Neural crest cell (in vitro differentiated cells): ENCODE data around the gene RAD54L. TPM values are rescaled to one million over a fixed set of nuclear protein-coding genes. Genes with fewer than 3 reads are reported as not detected.

Source experiments
- DNase-seq: peaks from one replicate; pipeline ENCODE4 v3.0.0; 2021; ENCODE audit warnings: low read depth, mixed read lengths, low spot score
- H3K27ac Mint-ChIP-seq: one replicate; pipeline ENCODE4 v1.8.0; 2021; ENCODE audit warnings: mild to moderate bottlenecking, mixed read lengths; ENCODE audit not compliant: unreplicated experiment
- H3K27me3 Mint-ChIP-seq: 2 replicates; pipeline ENCODE4 v1.8.0; 2021; ENCODE audit warnings: low read depth, mild to moderate bottlenecking, mixed read lengths
- H3K36me3 Mint-ChIP-seq: 2 replicates; pipeline ENCODE4 v1.8.0; 2021; ENCODE audit warnings: low read depth, mild to moderate bottlenecking, mixed read lengths
- H3K4me1 Mint-ChIP-seq: 2 replicates; pipeline ENCODE4 v1.8.0; 2021; ENCODE audit warnings: mixed read lengths
- H3K4me3 Mint-ChIP-seq: one replicate; pipeline ENCODE4 v1.8.0; 2021; ENCODE audit warnings: mild to moderate bottlenecking, mixed read lengths
- H3K9me3 Mint-ChIP-seq: 2 replicates; pipeline ENCODE4 v1.8.0; 2021; ENCODE audit warnings: mixed read lengths
- total RNA-seq: library from RNA; stranded (reverse); gene quantifications from 2 replicates; pipeline ENCODE4 v1.2.1, GENCODE V29; 2021
- TF ChIP-seq, protein P1 (sequence below): fragments of 200-600 bp; sonication (generic); conservative IDR thresholded peaks from 2 replicates; pipeline ENCODE4 v1.5.0; 2021; ENCODE audit warnings: antibody characterized with exemption, mild to moderate bottlenecking

Gene RAD54L
- total RNA-seq, 1 donor from 2014 or later: 55.8 TPM

- Mint-ChIP-seq H3K27ac (no peak overlapping the region), H3K4me3 (no peak overlapping the region), H3K27me3 (no peaks in the 10 kb centered on the region), H3K36me3 (peaks cover 11% of the 10 kb centered on the region), H3K9me3 (no peaks in the 10 kb centered on the region), H3K4me1 (no peaks in the 10 kb centered on the region)
- TF ChIP-seq, protein P1, sequence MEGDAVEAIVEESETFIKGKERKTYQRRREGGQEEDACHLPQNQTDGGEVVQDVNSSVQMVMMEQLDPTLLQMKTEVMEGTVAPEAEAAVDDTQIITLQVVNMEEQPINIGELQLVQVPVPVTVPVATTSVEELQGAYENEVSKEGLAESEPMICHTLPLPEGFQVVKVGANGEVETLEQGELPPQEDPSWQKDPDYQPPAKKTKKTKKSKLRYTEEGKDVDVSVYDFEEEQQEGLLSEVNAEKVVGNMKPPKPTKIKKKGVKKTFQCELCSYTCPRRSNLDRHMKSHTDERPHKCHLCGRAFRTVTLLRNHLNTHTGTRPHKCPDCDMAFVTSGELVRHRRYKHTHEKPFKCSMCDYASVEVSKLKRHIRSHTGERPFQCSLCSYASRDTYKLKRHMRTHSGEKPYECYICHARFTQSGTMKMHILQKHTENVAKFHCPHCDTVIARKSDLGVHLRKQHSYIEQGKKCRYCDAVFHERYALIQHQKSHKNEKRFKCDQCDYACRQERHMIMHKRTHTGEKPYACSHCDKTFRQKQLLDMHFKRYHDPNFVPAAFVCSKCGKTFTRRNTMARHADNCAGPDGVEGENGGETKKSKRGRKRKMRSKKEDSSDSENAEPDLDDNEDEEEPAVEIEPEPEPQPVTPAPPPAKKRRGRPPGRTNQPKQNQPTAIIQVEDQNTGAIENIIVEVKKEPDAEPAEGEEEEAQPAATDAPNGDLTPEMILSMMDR: no peak
- no peak for DNase-seq
Observed at GRCh38 chr1:46289976-46290375, 42.4 kb downstream of the RAD54L start.

GRCh38 chr1:46295306-46295705 is 47.7 kb downstream of the RAD54L start:
- H3K27me3 Mint-ChIP-seq: no peaks in the 10 kb centered on the region

DNA sequence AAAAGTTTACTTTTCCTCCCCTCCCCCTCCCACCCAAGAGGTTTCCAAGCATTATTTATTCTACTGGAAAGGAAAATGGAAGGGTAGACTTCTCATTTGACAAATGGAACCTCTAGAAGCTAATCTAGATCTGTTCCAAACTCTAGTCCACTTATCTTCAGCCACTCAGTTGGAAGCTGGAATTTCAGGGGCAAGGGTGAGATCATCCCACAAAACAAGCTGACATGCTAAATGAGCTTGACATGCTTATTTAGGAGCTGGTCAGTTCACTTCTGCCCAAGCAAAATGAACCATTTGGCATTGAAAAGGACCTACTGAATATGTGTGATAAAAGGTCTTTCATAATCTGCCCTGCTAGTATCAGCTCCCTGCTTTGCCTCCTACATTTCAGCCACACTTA is 50.8 kb downstream of the RAD54L start:
- H3K27ac Mint-ChIP-seq: no peak overlapping the region
- H3K36me3 Mint-ChIP-seq: peaks cover 22% of the 10 kb centered on the region
- DNase-seq: no peak
- TF ChIP-seq, protein P1: no peak
- peak overlapping the region; percentile 80 for H3K4me3 Mint-ChIP-seq
- H3K9me3 Mint-ChIP-seq: no peaks in the 10 kb centered on the region
- no peaks in the 10 kb centered on the region for H3K27me3 Mint-ChIP-seq
- peaks cover 26% of the 10 kb centered on the region for H3K4me1 Mint-ChIP-seq

More at GRCh38 chr1:46295306-46295705, 47.7 kb downstream of the RAD54L start:
- Mint-ChIP-seq H3K4me3 (no peak overlapping the region), H3K4me1 (peaks cover 13% of the 10 kb centered on the region), H3K27ac (no peak overlapping the region), H3K9me3 (no peaks in the 10 kb centered on the region), H3K36me3 (peaks cover 22% of the 10 kb centered on the region)
- TF ChIP-seq, protein P1: no peak
- DNase-seq: no peak

DNA sequence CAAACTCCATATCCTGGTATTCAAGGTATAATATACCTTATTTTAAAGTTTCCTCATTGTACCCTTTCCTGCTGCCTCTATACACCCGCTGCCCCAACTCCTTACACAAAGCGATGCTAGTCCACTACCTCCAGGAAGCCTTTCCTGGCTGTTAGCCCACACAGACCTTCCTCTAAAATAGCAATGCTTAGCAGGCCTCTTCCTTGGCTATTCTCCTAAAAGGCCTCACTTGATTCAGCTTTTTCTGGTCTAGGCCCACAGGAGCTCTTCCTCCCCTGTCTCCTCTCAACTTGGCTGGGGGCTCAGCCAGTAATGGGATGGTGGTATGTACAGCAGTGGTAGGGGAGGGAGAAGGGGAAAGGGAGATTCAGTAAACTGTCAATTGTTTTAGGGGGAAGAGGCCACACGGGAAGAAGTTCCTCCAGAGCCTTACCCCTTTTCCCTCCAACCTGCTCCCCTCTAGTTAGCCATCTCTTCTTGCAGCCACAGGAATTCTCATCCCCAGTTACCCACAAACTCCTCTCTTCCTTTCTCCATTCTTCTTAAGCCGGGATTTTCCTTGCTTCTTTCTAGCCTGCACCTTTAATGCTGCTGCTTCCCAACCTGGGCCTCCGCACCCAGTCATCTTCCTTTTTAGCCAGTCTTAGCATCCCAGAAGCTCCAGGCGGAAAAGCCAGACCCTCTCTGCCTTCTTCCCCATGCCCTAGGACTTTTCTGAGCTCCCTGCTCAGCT is 53.3 kb downstream of the RAD54L start:
- Mint-ChIP-seq H3K36me3 (peaks cover 21% of the 10 kb centered on the region), H3K4me3 (peak overlapping the region; percentile 99), H3K27ac (peak overlapping the region; percentile 100), H3K27me3 (no peaks in the 10 kb centered on the region), H3K4me1 (peaks cover 45% of the 10 kb centered on the region), H3K9me3 (no peaks in the 10 kb centered on the region)
- DNase-seq: no peak
- TF ChIP-seq, protein P1: no peak

DNA sequence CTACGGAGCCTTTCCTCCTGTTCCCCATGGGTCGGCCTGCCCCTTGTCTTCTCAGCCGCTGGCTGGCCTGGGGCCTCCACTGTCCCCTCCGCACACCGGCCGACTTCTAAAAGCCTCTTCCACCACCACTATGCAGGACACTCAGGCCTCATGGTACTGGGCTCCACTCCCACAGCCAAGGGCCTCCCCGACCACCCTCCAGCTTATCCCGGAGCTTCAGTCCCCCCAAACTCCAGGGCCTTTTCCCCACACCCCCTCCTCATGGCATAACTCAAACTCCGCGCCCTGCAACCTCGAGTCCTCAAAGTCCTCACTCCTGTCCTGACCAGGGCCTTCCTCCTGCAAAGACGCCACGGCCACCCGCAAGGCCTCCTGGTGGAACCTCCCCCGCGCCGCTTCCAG is 53.8 kb downstream of the RAD54L start:
- H3K4me1 Mint-ChIP-seq: peaks cover 49% of the 10 kb centered on the region
- peaks cover 20% of the 10 kb centered on the region for H3K36me3 Mint-ChIP-seq
- TF ChIP-seq, protein P1: no peak
- peak overlapping the region; percentile 100 for H3K27ac Mint-ChIP-seq
- no peaks in the 10 kb centered on the region for H3K9me3 Mint-ChIP-seq
- DNase-seq: peak; percentile 14
- H3K27me3 Mint-ChIP-seq: no peaks in the 10 kb centered on the region
- H3K4me3 Mint-ChIP-seq: peak overlapping the region; percentile 99
